PFSK-1 (cell line): ENCODE data around the gene C1QC.

Experiments used
- FOXP2 ChIP-seq: optimal IDR thresholded peaks from 2 replicates; pipeline ENCODE3; 2011; ENCODE audit warnings: borderline replicate concordance, control low read depth, inconsistent platforms; ENCODE audit not compliant: insufficient read depth; ENCODE audit errors: extremely low read length, extremely low read depth
- POLR2AphosphoS5 ChIP-seq: IDR thresholded peaks from 2 replicates; pipeline ENCODE4 v1.6.1; 2012; ENCODE audit warnings: low read depth, mild to moderate bottlenecking, control low read depth, low read length, moderate library complexity
- SIN3A ChIP-seq: IDR thresholded peaks from 2 replicates; pipeline ENCODE4 v1.6.1; 2012; ENCODE audit warnings: mild to moderate bottlenecking, low read length, moderate library complexity, borderline replicate concordance; ENCODE audit not compliant: insufficient read depth
- TAF1 ChIP-seq: IDR thresholded peaks from 2 replicates; pipeline ENCODE4 v1.6.1; 2012; ENCODE audit warnings: low read length, control low read depth, borderline replicate concordance; ENCODE audit not compliant: insufficient read depth
- TF ChIP-seq, protein P1 (sequence below), 2 experiments: IDR thresholded peaks; 2 replicates each; pipeline versions ENCODE4 v1.6.1 to v1.8.0; 2011 to 2012; ENCODE audit warnings: low read depth in 2 of 2, low read length in 2 of 2, control low read depth in 1 of 2, inconsistent platforms in 1 of 2, mild to moderate bottlenecking in 1 of 2, moderate library complexity in 1 of 2; ENCODE audit not compliant: insufficient read depth in 1 of 2

C1QC gene

GRCh38 chr1:22628698-22629444 is 14.6 kb upstream of the C1QC start:
- TF ChIP-seq TAF1 (no peak), SIN3A (no peak), FOXP2 (no peak), POLR2AphosphoS5 (no peak)
- TF ChIP-seq, protein P1, sequence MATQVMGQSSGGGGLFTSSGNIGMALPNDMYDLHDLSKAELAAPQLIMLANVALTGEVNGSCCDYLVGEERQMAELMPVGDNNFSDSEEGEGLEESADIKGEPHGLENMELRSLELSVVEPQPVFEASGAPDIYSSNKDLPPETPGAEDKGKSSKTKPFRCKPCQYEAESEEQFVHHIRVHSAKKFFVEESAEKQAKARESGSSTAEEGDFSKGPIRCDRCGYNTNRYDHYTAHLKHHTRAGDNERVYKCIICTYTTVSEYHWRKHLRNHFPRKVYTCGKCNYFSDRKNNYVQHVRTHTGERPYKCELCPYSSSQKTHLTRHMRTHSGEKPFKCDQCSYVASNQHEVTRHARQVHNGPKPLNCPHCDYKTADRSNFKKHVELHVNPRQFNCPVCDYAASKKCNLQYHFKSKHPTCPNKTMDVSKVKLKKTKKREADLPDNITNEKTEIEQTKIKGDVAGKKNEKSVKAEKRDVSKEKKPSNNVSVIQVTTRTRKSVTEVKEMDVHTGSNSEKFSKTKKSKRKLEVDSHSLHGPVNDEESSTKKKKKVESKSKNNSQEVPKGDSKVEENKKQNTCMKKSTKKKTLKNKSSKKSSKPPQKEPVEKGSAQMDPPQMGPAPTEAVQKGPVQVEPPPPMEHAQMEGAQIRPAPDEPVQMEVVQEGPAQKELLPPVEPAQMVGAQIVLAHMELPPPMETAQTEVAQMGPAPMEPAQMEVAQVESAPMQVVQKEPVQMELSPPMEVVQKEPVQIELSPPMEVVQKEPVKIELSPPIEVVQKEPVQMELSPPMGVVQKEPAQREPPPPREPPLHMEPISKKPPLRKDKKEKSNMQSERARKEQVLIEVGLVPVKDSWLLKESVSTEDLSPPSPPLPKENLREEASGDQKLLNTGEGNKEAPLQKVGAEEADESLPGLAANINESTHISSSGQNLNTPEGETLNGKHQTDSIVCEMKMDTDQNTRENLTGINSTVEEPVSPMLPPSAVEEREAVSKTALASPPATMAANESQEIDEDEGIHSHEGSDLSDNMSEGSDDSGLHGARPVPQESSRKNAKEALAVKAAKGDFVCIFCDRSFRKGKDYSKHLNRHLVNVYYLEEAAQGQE (IDR thresholded peaks at IDR 0.05; ENCODE audit: insufficient read depth in 1 of 2, low read depth in 2 of 2, low read length in 2 of 2): no peak

DNA sequence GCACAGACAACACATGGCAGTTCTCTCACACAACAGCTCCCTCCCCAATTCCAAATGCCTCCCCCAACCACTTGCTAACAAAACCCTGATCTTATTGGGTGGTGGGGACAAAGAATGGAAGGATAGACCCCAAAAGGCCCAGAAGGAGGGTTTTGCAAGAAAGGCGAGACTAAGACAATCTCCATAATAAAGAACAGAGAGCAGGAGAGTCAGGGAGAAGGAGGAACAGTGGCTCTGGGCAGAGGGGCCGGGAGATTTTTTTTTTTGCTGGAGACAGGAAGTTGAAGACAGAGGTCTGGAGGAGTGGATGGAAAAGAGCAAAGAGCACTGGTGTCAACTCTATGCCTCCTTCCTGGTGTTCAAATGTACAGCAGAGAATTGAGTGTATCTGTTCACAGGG is 13.5 kb upstream of the C1QC start:
- TF ChIP-seq, protein P1 (IDR thresholded peaks at IDR 0.05; ENCODE audit: insufficient read depth in 1 of 2, low read depth in 2 of 2, low read length in 2 of 2): no peak
- TF ChIP-seq TAF1: no peak
- no peak for TF ChIP-seq POLR2AphosphoS5
- no peak for TF ChIP-seq FOXP2
- no peak for TF ChIP-seq SIN3A

GRCh38 chr1:22633697-22634463 is 9.6 kb upstream of the C1QC start:
- TF ChIP-seq SIN3A (no peak), TAF1 (no peak), FOXP2 (no peak), POLR2AphosphoS5 (no peak)
- TF ChIP-seq, protein P1 (IDR thresholded peaks at IDR 0.05; ENCODE audit: insufficient read depth in 1 of 2, low read depth in 2 of 2, low read length in 2 of 2): no peak

DNA sequence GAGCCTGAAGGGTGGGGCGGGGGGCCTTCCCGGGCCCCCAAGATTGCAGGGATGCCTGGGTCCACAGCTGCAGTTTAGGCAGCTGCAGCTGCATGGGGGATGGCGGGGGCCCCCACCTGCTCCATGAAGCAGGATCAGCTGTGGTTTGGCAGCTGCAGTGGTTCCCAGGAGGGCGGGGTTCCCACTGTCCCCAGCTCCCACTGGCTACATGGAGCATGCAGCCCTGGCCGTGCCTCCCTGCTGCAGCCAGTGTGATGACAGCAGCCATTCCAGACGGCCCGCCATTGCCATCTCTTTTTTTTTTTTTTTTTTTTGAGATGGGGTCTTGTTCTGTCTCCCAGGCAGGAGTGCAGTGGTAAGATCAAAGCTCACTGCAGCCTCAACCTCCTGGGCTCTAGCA is 8.0 kb upstream of the C1QC start:
- TF ChIP-seq, protein P1 (IDR thresholded peaks at IDR 0.05; ENCODE audit: insufficient read depth in 1 of 2, low read depth in 2 of 2, low read length in 2 of 2): no peak
- TF ChIP-seq TAF1: no peak
- no peak for TF ChIP-seq POLR2AphosphoS5
- TF ChIP-seq FOXP2: no peak
- no peak for TF ChIP-seq SIN3A
